Trophoblast cell (in vitro differentiated cells and primary cell): ENCODE data around the gene HGF.

Experiments
- DNase-seq, 2 donors: peaks; one replicate each; pipeline ENCODE4 v3.0.0-alpha.2; 2016
- H2AFZ ChIP-seq: 2 replicates; pipeline ENCODE4 v1.6.1; 2013; ENCODE audit warnings: low read length, moderate library complexity, mild to moderate bottlenecking; ENCODE audit not compliant: insufficient read depth, poor library complexity
- H2AK5ac ChIP-seq: 2 replicates; pipeline ENCODE4 v1.6.1; 2013; ENCODE audit warnings: mild to moderate bottlenecking, low read length
- H2BK120ac ChIP-seq: 2 replicates; pipeline ENCODE4 v1.6.1; 2013; ENCODE audit warnings: low read length, mild to moderate bottlenecking, moderate library complexity; ENCODE audit not compliant: insufficient read depth, poor library complexity
- H2BK12ac ChIP-seq: 2 replicates; pipeline ENCODE4 v1.6.1; 2013; ENCODE audit warnings: mild to moderate bottlenecking, low read length, moderate library complexity
- H2BK5ac ChIP-seq: 2 replicates; pipeline ENCODE4 v1.6.1; 2013; ENCODE audit warnings: low read length, low read depth, moderate library complexity, mild to moderate bottlenecking; ENCODE audit not compliant: poor library complexity
- H3K14ac ChIP-seq: 2 replicates; pipeline ENCODE4 v1.6.1; 2013; ENCODE audit warnings: mild to moderate bottlenecking, low read length
- H3K18ac ChIP-seq: 2 replicates; pipeline ENCODE4 v1.6.1; 2013; ENCODE audit warnings: mild to moderate bottlenecking, low read length
- H3K23ac ChIP-seq: 2 replicates; pipeline ENCODE4 v1.6.1; 2013; ENCODE audit warnings: low read length
- H3K27ac ChIP-seq: 2 replicates; pipeline ENCODE4 v1.5.1; 2013; ENCODE audit warnings: low read depth, mild to moderate bottlenecking, inconsistent platforms, low read length, moderate library complexity
- H3K27me3 ChIP-seq: 2 replicates; pipeline ENCODE4 v1.6.1; 2013; ENCODE audit warnings: inconsistent platforms, mild to moderate bottlenecking, low read length, moderate library complexity; ENCODE audit not compliant: insufficient read depth
- H3K36me3 ChIP-seq, 2 experiments: 1 replicate in 1 of 2; 2 replicates in 1 of 2; pipeline ENCODE4 v1.6.1; 2013; ENCODE audit warnings: low read length in 2 of 2, mild to moderate bottlenecking in 2 of 2, moderate library complexity in 1 of 2; ENCODE audit not compliant: insufficient read depth in 2 of 2, control insufficient read depth in 1 of 2
- H3K4ac ChIP-seq: 2 replicates; pipeline ENCODE4 v1.6.1; 2013; ENCODE audit warnings: low read depth, mild to moderate bottlenecking, low read length, moderate library complexity
- H3K4me1 ChIP-seq, 2 experiments: 1 replicate in 1 of 2; 2 replicates in 1 of 2; pipeline ENCODE4 v1.6.1; 2013; ENCODE audit warnings: low read length in 2 of 2, mild to moderate bottlenecking in 2 of 2, moderate library complexity in 1 of 2; ENCODE audit not compliant: insufficient read depth in 2 of 2, control insufficient read depth in 1 of 2
- H3K4me2 ChIP-seq: 2 replicates; pipeline ENCODE4 v1.6.1; 2013; ENCODE audit warnings: inconsistent platforms, mild to moderate bottlenecking, low read length, moderate library complexity
- H3K4me3 ChIP-seq: 2 replicates; pipeline ENCODE4 v1.5.1; 2013; ENCODE audit warnings: mild to moderate bottlenecking, low read depth, low read length, inconsistent platforms
- H3K79me1 ChIP-seq: one replicate; pipeline ENCODE4 v1.6.1; 2013; ENCODE audit warnings: low read length
- H3K79me2 ChIP-seq: 2 replicates; pipeline ENCODE4 v1.6.1; 2013; ENCODE audit warnings: low read length, mild to moderate bottlenecking; ENCODE audit not compliant: control insufficient read depth, insufficient read depth, poor library complexity
- H3K9ac ChIP-seq: 2 replicates; pipeline ENCODE4 v1.6.1; 2013; ENCODE audit warnings: mild to moderate bottlenecking, low read length
- H3K9me3 ChIP-seq: 2 replicates; pipeline ENCODE4 v1.6.1; 2013; ENCODE audit warnings: low read depth, mild to moderate bottlenecking, control low read depth, inconsistent platforms, low read length; ENCODE audit not compliant: insufficient read depth
- H4K12ac ChIP-seq: 2 replicates; pipeline ENCODE4 v1.6.1; 2013; ENCODE audit warnings: low read depth, mild to moderate bottlenecking, low read length, moderate library complexity
- H4K8ac ChIP-seq: 2 replicates; pipeline ENCODE4 v1.6.1; 2013; ENCODE audit warnings: low read depth, mild to moderate bottlenecking, low read length, moderate library complexity
- H4K91ac ChIP-seq: one replicate; pipeline ENCODE4 v1.6.1; 2013; ENCODE audit warnings: low read depth, mild to moderate bottlenecking, low read length, moderate library complexity
- WGBS: extraction: QIAGEN DNeasy Blood & Tissue Kit; methylation state at CpG from one replicate; pipeline ENCODE4 v1.1.7; 2013; ENCODE audit warnings: missing lambda C conversion rate; ENCODE audit not compliant: insufficient read length, insufficient coverage; ENCODE audit errors: extremely low coverage; 5-methylcytosine and 5-hydroxymethylcytosine counted together

Gene HGF

GRCh38 chr7:81779706-81780105 is 9.9 kb upstream of the HGF start:
- H3K4me1 ChIP-seq, result no peaks in the 10 kb centered on the region
- H3K36me3 ChIP-seq, result no peaks in the 10 kb centered on the region
- no peak overlapping the region for H3K9ac ChIP-seq
- no peaks in the 10 kb centered on the region for H3K79me2 ChIP-seq
- no peak for DNase-seq
- no peak overlapping the region for H2BK5ac ChIP-seq
- H4K8ac ChIP-seq, result no peak overlapping the region
- H3K4me2 ChIP-seq, result no peak overlapping the region
- H4K91ac ChIP-seq, result no peak overlapping the region
- WGBS, result no CpG with 5 or more reads among the region's 4 CpGs
- no peak overlapping the region for H2AFZ ChIP-seq
- no peaks in the 10 kb centered on the region for H3K27me3 ChIP-seq
- no peak overlapping the region for H2AK5ac ChIP-seq
- no peak overlapping the region for H4K12ac ChIP-seq
- no peak overlapping the region for H2BK120ac ChIP-seq
- no peak overlapping the region for H2BK12ac ChIP-seq
- no peak overlapping the region for H3K23ac ChIP-seq
- H3K9me3 ChIP-seq, result no peaks in the 10 kb centered on the region
- H3K27ac ChIP-seq, result no peak overlapping the region
- no peak overlapping the region for H3K4ac ChIP-seq
- no peak overlapping the region for H3K18ac ChIP-seq
- H3K4me3 ChIP-seq, result no peak overlapping the region
- no peak overlapping the region for H3K14ac ChIP-seq
- H3K79me1 ChIP-seq, result no peaks in the 10 kb centered on the region

GRCh38 chr7:81777697-81778096 is 7.8 kb upstream of the HGF start:
- H3K9ac ChIP-seq, result no peak overlapping the region
- no peaks in the 10 kb centered on the region for H3K79me1 ChIP-seq
- no peak overlapping the region for H2BK5ac ChIP-seq
- H3K4me2 ChIP-seq, result no peak overlapping the region
- no peaks in the 10 kb centered on the region for H3K27me3 ChIP-seq
- H4K91ac ChIP-seq, result no peak overlapping the region
- no peak overlapping the region for H3K23ac ChIP-seq
- H3K79me2 ChIP-seq, result no peaks in the 10 kb centered on the region
- no peak overlapping the region for H3K27ac ChIP-seq
- no peak overlapping the region for H3K4me3 ChIP-seq
- H2AK5ac ChIP-seq, result no peak overlapping the region
- H4K12ac ChIP-seq, result no peak overlapping the region
- no peak overlapping the region for H2AFZ ChIP-seq
- no peaks in the 10 kb centered on the region for H3K9me3 ChIP-seq
- no peak overlapping the region for H3K4ac ChIP-seq
- no peak for DNase-seq
- H3K18ac ChIP-seq, result no peak overlapping the region
- no peak overlapping the region for H2BK120ac ChIP-seq
- no peak overlapping the region for H3K14ac ChIP-seq
- no peaks in the 10 kb centered on the region for H3K4me1 ChIP-seq
- no peaks in the 10 kb centered on the region for H3K36me3 ChIP-seq
- H4K8ac ChIP-seq, result no peak overlapping the region
- H2BK12ac ChIP-seq, result no peak overlapping the region

DNA sequence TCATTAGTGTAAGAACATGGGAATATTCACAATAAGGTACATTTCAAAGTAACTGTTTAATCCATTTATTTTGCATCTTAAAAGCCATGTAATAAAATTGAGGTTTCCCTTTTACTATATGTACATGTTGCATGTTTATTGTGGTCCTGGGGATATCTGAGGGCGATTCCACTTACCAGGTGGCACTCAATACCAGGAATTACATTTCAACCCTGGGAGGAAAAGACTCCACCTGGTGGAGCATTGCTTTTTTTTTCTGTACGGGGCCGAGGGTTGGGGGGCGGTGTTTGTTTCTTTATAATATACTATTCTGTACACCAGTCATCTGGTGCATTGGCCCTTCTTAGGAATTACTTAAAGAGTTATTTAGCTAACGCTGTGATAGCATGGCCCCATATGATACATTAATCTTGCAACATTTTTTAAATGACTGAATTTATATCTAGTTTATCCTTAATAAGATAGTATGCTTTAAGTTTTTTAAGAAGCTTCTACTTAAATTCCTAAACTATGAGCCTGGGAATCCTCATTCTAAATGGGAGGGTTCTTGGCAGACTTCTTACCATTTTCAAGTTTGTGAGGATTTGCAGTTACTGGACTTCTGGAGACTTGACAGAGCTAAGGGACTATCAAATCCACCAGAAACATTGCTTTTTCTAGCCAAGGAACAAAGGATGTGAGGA is 7.2 kb upstream of the HGF start:
- no peak overlapping the region for H2BK5ac ChIP-seq
- H4K12ac ChIP-seq, result no peak overlapping the region
- no peak for DNase-seq
- no peaks in the 10 kb centered on the region for H3K4me1 ChIP-seq
- no peak overlapping the region for H3K18ac ChIP-seq
- no peak overlapping the region for H2BK12ac ChIP-seq
- H4K91ac ChIP-seq, result no peak overlapping the region
- no peak overlapping the region for H3K27ac ChIP-seq
- no peaks in the 10 kb centered on the region for H3K9me3 ChIP-seq
- no peak overlapping the region for H4K8ac ChIP-seq
- no peak overlapping the region for H3K14ac ChIP-seq
- no peak overlapping the region for H3K4ac ChIP-seq
- no peak overlapping the region for H3K4me2 ChIP-seq
- H2BK120ac ChIP-seq, result no peak overlapping the region
- no peak overlapping the region for H2AK5ac ChIP-seq
- H2AFZ ChIP-seq, result no peak overlapping the region
- H3K4me3 ChIP-seq, result no peak overlapping the region
- no CpG with 5 or more reads among the region's 5 CpGs for WGBS
- H3K79me1 ChIP-seq, result no peaks in the 10 kb centered on the region
- no peaks in the 10 kb centered on the region for H3K27me3 ChIP-seq
- H3K79me2 ChIP-seq, result no peaks in the 10 kb centered on the region
- H3K23ac ChIP-seq, result no peak overlapping the region
- no peaks in the 10 kb centered on the region for H3K36me3 ChIP-seq
- H3K9ac ChIP-seq, result no peak overlapping the region

DNA sequence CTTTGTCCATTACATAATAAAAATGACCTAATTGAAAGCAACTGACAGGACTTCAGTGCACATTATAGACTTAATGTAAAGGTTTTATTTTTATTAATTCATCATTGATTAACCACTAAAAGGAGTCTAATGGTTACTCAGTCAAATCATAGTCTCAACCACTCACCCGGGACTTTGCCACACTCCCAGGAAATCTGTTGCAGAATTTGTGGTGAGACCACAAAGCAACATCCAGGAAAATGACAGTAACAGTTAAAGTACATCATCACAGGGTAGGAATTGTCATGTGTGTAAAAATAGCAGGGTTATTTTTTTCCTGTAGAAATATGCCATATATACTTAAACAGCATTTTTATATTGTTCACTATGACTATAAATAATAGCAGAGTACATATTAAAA is 6.3 kb upstream of the HGF start:
- Histone ChIP-seq H2BK5ac (no peak overlapping the region), H3K18ac (no peak overlapping the region), H3K4me3 (no peak overlapping the region), H3K23ac (no peak overlapping the region), H2BK12ac (no peak overlapping the region), H3K9me3 (no peaks in the 10 kb centered on the region), H4K8ac (no peak overlapping the region), H2AK5ac (no peak overlapping the region), H2AFZ (no peak overlapping the region), H3K4ac (no peak overlapping the region), H2BK120ac (no peak overlapping the region), H3K79me2 (no peaks in the 10 kb centered on the region), H3K27ac (no peak overlapping the region), H3K4me2 (no peak overlapping the region), H3K9ac (no peak overlapping the region), H4K91ac (no peak overlapping the region), H3K36me3 (no peaks in the 10 kb centered on the region), H4K12ac (no peak overlapping the region), H3K14ac (no peak overlapping the region), H3K4me1 (no peaks in the 10 kb centered on the region), H3K79me1 (no peaks in the 10 kb centered on the region), H3K27me3 (no peaks in the 10 kb centered on the region)
- no CpG with 5 or more reads among the region's 1 CpG for WGBS
- DNase-seq, result no peak
